Uterus (tissue), 2 donors: ENCODE data around the gene TAL1.
"Not testable (repeated sequence)": the region's sequence is repeated elsewhere in the genome, so short reads cannot be mapped to it uniquely, and the experiment has no call there.

Experiments
- CTCF ChIP-seq, 4 experiments: fragments of 200-600 bp in 2 of 4; fragments of 450-650 bp in 2 of 4; sonication (generic) in 2 of 4; IDR thresholded peaks; one replicate each; pipeline ENCODE4 v1.5.1; 2016 to 2019; ENCODE audit warnings: antibody characterized with exemption in 4 of 4, mild to moderate bottlenecking in 2 of 4, moderate library complexity in 1 of 4
- POLR2A ChIP-seq, 2 donors: fragments of 450-650 bp; IDR thresholded peaks; one replicate each; pipeline ENCODE4 v1.6.1; 2016; ENCODE audit warnings: antibody characterized with exemption in 2 of 2, mild to moderate bottlenecking in 1 of 2, moderate library complexity in 1 of 2

- TF ChIP-seq CTCF, POLR2A (IDR thresholded peaks at IDR 0.05): not testable (repeated sequence)
Measured at GRCh38 chr1:47265529-47265928, 33.5 kb upstream of the TAL1 start.
